Ascending aorta (tissue), 2 donors: ENCODE results near the gene TECPR2. TPM values are rescaled to one million over a fixed set of nuclear protein-coding genes. Genes with fewer than 3 reads are reported as not detected.

ENCODE experiments used
- DNase-seq, 2 donors: peaks; one replicate each; pipeline ENCODE4 v3.0.0-alpha.2; 2019; ENCODE audit warnings: low spot score in 2 of 2
- H3K27ac ChIP-seq, 2 donors: fragments of 200-600 bp; sonication (generic); one replicate each; pipeline ENCODE4 v1.5.1; 2016 to 2017; ENCODE audit warnings: mild to moderate bottlenecking in 1 of 2
- H3K27me3 ChIP-seq: fragments of 200-600 bp; sonication (generic); one replicate; pipeline ENCODE4 v1.5.1; 2017
- H3K36me3 ChIP-seq, 2 donors: fragments of 200-600 bp; sonication (generic); one replicate each; pipeline ENCODE4 v1.5.1; 2016
- H3K4me1 ChIP-seq, 2 donors: fragments of 200-600 bp; sonication (generic); one replicate each; pipeline ENCODE4 v1.5.1; 2016 to 2017; ENCODE audit warnings: mild to moderate bottlenecking in 1 of 2
- H3K4me3 ChIP-seq, 2 donors: fragments of 200-600 bp; sonication (generic); one replicate each; pipeline ENCODE4 v1.5.1; 2016 to 2017; ENCODE audit warnings: mild to moderate bottlenecking in 1 of 2
- H3K9me3 ChIP-seq, 2 donors: fragments of 200-600 bp; sonication (generic); one replicate each; pipeline ENCODE4 v1.5.1; 2016
- intact Hi-C: fragments of 100-400 bp; cut with DNase I; formaldehyde crosslinking; loops from one replicate; pipeline ENCODE4 v1.15.1; 2023
- total RNA-seq: library from RNA; depleted of rRNA; stranded (reverse); fragments of >200 nt; gene quantifications from one replicate; pipeline ENCODE4 v1.1.0, GENCODE V29; 2016
- TF ChIP-seq, protein P1 (sequence below), 3 experiments: fragments of 200-600 bp in 2 of 3; fragments of 450-650 bp in 1 of 3; sonication (generic) in 2 of 3; IDR thresholded peaks; one replicate each; pipeline ENCODE4 v1.5.1; 2016 to 2019; ENCODE audit warnings: antibody characterized with exemption in 3 of 3, mild to moderate bottlenecking in 1 of 3, moderate library complexity in 1 of 3

Gene TECPR2
- total RNA-seq, 1 donor from 2014 or later: 27.0 TPM

DNA sequence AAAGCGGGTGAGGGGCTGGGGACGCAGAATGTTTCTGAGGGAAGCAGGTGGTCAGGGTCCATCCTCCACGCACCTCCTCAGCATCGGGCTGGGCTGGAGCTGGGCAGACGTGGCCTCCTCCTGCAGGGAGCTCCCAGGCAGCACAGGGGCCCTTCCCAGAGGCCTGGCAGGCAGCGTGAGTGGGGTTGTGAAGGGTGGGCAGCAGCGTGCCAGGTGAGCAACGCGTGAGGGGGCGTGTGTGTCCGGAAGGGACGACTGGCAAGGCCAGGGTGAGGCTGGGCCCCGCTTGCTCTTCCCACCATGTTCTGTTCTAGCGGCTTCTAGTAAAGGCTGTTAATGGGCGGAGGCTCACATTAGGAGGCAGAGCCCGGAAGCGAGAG lies 129.8 kb downstream of the TECPR2 start:
- no peak overlapping the region for H3K4me3 ChIP-seq
- H3K4me1 ChIP-seq: no peaks in the 10 kb centered on the region
- peaks cover 4 to 7% of the 10 kb centered on the region in 2 donors for H3K36me3 ChIP-seq
- DNase-seq: no peak
- no peak overlapping the region for H3K27ac ChIP-seq
- intact Hi-C loops: no loop called here
- TF ChIP-seq, protein P1, sequence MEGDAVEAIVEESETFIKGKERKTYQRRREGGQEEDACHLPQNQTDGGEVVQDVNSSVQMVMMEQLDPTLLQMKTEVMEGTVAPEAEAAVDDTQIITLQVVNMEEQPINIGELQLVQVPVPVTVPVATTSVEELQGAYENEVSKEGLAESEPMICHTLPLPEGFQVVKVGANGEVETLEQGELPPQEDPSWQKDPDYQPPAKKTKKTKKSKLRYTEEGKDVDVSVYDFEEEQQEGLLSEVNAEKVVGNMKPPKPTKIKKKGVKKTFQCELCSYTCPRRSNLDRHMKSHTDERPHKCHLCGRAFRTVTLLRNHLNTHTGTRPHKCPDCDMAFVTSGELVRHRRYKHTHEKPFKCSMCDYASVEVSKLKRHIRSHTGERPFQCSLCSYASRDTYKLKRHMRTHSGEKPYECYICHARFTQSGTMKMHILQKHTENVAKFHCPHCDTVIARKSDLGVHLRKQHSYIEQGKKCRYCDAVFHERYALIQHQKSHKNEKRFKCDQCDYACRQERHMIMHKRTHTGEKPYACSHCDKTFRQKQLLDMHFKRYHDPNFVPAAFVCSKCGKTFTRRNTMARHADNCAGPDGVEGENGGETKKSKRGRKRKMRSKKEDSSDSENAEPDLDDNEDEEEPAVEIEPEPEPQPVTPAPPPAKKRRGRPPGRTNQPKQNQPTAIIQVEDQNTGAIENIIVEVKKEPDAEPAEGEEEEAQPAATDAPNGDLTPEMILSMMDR (IDR thresholded peaks at IDR 0.05): no peak
- H3K27me3 ChIP-seq: no peaks in the 10 kb centered on the region
- no peaks in the 10 kb centered on the region for H3K9me3 ChIP-seq

DNA sequence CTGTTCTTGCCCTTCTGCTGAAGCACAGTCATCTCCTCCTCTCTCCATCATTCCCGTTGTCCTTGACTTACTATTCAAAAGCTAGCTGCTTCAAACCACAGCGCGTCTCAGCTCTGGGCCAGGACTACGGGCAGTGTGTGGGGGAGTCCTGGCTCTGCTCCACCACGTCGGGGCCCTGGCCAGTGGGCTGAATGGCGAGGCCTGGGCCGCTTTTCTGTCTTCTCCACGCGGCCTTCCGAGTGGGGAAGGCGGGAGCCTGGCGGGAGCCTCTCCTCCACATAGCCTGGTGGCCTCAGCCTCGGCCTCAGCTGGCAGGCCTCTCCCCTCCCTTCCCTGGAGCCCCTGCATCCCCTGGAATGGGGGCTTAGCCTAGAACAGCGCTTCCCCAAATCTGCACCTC lies 130.4 kb downstream of the TECPR2 start:
- TF ChIP-seq, protein P1 (IDR thresholded peaks at IDR 0.05): no peak
- Histone ChIP-seq H3K9me3 (no peaks in the 10 kb centered on the region), H3K4me3 (no peak overlapping the region), H3K36me3 (peaks cover 6 to 11% of the 10 kb centered on the region in 2 donors), H3K4me1 (no peaks in the 10 kb centered on the region), H3K27ac (no peak overlapping the region), H3K27me3 (no peaks in the 10 kb centered on the region)
- intact Hi-C loops: no loop called here
- DNase-seq: no peak

DNA sequence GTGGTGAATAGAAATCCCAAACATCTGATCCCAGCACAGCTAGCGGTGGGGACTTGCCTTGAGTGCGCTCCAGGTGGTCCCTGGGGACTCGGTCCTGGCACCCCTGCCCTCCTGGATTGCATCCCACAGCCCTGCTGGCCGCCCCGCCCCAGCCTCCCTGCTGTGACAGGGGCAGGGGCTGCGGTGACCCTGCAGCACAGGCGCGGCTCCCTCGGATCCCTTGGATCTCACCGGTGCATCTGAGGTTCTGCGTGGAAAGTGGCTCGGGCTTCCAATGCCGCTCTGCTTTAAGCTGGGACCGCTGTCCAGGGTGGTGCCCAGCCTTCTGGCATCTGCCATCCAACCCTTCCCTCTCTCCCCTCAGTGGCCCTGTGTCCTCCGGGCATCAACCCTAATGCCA lies 130.8 kb downstream of the TECPR2 start:
- Histone ChIP-seq H3K9me3 (no peaks in the 10 kb centered on the region), H3K36me3 (peaks cover 11 to 16% of the 10 kb centered on the region in 2 donors), H3K27ac (no peak overlapping the region), H3K4me3 (no peak overlapping the region), H3K4me1 (no peaks in the 10 kb centered on the region), H3K27me3 (no peaks in the 10 kb centered on the region)
- no peak for DNase-seq
- TF ChIP-seq, protein P1 (IDR thresholded peaks at IDR 0.05): no peak
- intact Hi-C loops: no loop called here

DNA sequence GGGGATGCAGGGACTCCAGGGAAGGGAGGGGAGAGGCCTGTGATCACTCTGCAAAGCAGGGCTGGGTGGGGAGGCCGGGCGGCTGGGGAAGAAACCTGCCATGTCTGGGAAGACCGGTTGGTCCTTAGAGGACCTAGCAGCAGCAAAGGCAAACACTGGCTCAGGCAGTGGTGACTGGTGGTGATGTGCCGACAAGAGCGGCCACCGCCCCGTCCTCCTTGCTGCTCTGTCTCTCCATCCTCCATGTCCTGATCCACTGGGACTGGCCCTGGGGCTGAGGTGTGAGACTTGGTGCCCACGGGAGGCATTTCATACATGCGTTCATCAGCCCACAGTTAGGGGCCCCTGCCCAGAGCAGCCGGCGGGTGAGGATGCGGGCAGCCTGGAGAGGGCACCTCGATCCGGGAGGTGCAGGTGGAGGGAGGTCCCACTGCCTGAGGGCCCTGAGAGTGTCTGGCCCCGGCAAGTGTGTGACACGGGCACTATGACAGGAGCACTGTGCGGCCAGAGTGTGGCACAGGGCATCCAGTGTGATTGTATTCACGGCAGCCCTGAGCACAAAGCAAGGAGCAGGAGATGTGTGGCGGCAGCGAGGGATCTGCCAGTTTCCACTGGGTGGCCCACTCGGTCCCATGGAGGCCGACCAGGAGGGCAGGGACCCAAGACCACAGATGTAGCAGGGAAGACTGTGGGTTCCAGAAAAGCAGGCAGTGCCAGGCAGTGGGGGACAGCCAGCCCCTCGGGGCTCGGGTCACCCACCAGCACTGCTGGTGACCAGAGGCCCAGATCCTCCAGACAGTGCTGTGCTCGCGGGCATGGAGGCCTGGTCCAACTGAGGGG lies 133.0 kb downstream of the TECPR2 start:
- Histone ChIP-seq H3K27me3 (no peaks in the 10 kb centered on the region), H3K4me1 (peaks cover 3 to 11% of the 10 kb centered on the region in 2 donors), H3K36me3 (peaks cover 14 to 22% of the 10 kb centered on the region in 2 donors), H3K27ac (no peak overlapping the region), H3K4me3 (no peak overlapping the region), H3K9me3 (no peaks in the 10 kb centered on the region)
- intact Hi-C loops: no loop called here
- DNase-seq: no peak
- TF ChIP-seq, protein P1 (IDR thresholded peaks at IDR 0.05): no peak

DNA sequence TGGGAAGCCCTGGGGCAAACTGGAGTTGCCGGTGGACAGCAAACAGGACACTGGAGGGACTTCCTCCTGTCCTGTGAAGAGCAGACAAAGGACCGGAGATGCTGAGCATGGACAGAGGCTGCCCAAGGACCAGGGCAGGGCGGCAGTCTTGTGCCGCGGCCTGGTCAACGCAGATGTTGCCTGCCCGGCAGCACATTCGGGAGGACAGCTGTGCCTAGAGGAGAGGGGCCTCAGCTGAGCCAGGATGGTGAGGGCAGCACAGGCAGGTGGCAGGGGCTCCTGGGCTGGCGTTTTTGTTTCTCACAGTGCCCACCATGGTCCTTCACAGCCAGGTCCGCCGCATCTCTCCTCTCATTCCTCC lies 133.6 kb downstream of the TECPR2 start:
- H3K4me3 ChIP-seq: no peak overlapping the region
- H3K27me3 ChIP-seq: no peaks in the 10 kb centered on the region
- no peak overlapping the region for H3K27ac ChIP-seq
- peaks cover 14 to 22% of the 10 kb centered on the region in 2 donors for H3K36me3 ChIP-seq
- intact Hi-C loops: no loop called here
- peaks cover 3 to 15% of the 10 kb centered on the region in 2 donors for H3K4me1 ChIP-seq
- H3K9me3 ChIP-seq: no peaks in the 10 kb centered on the region
- DNase-seq: no peak
- TF ChIP-seq, protein P1 (IDR thresholded peaks at IDR 0.05): no peak
